A549 (cell line): ENCODE results near the gene TNRC18.

ENCODE experiments used
- CTCF ChIP-seq: fragments of >200 bp; sonication (Bioruptor Twin); formaldehyde crosslinking; IDR thresholded peaks from 3 replicates; pipeline ENCODE4 v1.5.1; 2016
- EHMT2 ChIP-seq: fragments of 200-600 bp; sonication (generic); IDR thresholded peaks from 2 replicates; pipeline ENCODE4 v1.6.1; 2016; ENCODE audit warnings: antibody characterized with exemption, low read depth, mild to moderate bottlenecking, moderate library complexity
- POLR2A ChIP-seq: IDR thresholded peaks from 2 replicates; pipeline ENCODE4 v1.6.1; 2012; ENCODE audit warnings: mild to moderate bottlenecking, low read length

GRCh38 chr7:5470167-5470532 is 46.5 kb upstream of the TNRC18 start:
- TF ChIP-seq CTCF (no peak), POLR2A (no peak), EHMT2 (no peak)
